GM18498 (cell line): ENCODE results near the gene LZTR1.
"Not testable (repeated sequence)": the region's sequence is repeated elsewhere in the genome, so short reads cannot be mapped to it uniquely, and the experiment has no call there.

Source experiments
- ATAC-seq: cut with Tn5 transposase; IDR thresholded peaks from one replicate; pipeline ENCODE4 v1.9.1; 2021; ENCODE audit warnings: mild to moderate bottlenecking, moderate library complexity; ENCODE audit not compliant: unreplicated experiment

The LZTR1 gene

GRCh38 chr22:20965104-20965887 is 16.8 kb upstream of the LZTR1 start:
- ATAC-seq: no peak

- ATAC-seq: no peak
Measured at GRCh38 chr22:20965888-20966855, 15.9 kb upstream of the LZTR1 start.

- ATAC-seq: no peak
Measured at GRCh38 chr22:20966883-20967696, 15.0 kb upstream of the LZTR1 start, which contains the start of gene AIFM3. Gene AIFM3, plus strand, starts transcription at chr22:20967255. Its CDS starts 690 bp downstream, at chr22:20967945.

- ATAC-seq: no peak
Measured at GRCh38 chr22:20967697-20968211, 14.3 kb upstream of the LZTR1 start.

- ATAC-seq: no peak
Measured at GRCh38 chr22:20968281-20968977, 13.7 kb upstream of the LZTR1 start.

GRCh38 chr22:20970939-20971657 is 11.0 kb upstream of the LZTR1 start:
- no peak for ATAC-seq

GRCh38 chr22:20972014-20972694 is 9.9 kb upstream of the LZTR1 start:
- not testable (repeated sequence) for ATAC-seq

- no peak for ATAC-seq
Measured at GRCh38 chr22:20972933-20973577, 9.0 kb upstream of the LZTR1 start.

GRCh38 chr22:20973634-20974286 is 8.3 kb upstream of the LZTR1 start:
- ATAC-seq: no peak

- no peak for ATAC-seq
Measured at GRCh38 chr22:20974336-20974955, 7.7 kb upstream of the LZTR1 start.

- ATAC-seq: no peak
Measured at GRCh38 chr22:20975541-20976290, 6.4 kb upstream of the LZTR1 start.

GRCh38 chr22:20976291-20976877 is 5.7 kb upstream of the LZTR1 start:
- ATAC-seq: no peak

- no peak for ATAC-seq
Measured at GRCh38 chr22:20977019-20977418, 5.1 kb upstream of the LZTR1 start.

GRCh38 chr22:20977516-20978170 is 4.5 kb upstream of the LZTR1 start:
- ATAC-seq: no peak

GRCh38 chr22:20978419-20978818 is 3.7 kb upstream of the LZTR1 start:
- no peak for ATAC-seq
